Measurements from ENCODE around the gene AHDC1. TPM values are rescaled to one million over a fixed set of nuclear protein-coding genes. Genes with fewer than 3 reads are reported as not detected.
"Not testable (repeated sequence)": the region's sequence is repeated elsewhere in the genome, so short reads cannot be mapped to it uniquely, and the experiment has no call there.

AHDC1 gene
- total RNA-seq, 1 donor from 2014 or later, result 11.9 TPM

GRCh38 chr1:27634177-27634984 is 30.4 kb upstream of the AHDC1 start:
- DNase-seq, result no peak

GRCh38 chr1:27633640-27634176 is 29.8 kb upstream of the AHDC1 start:
- DNase-seq, result no peak

- DNase-seq, result no peak
These were observed 29.3 kb upstream of the AHDC1 start for GRCh38 chr1:27633298-27633610.

GRCh38 chr1:27632387-27633297 is 28.7 kb upstream of the AHDC1 start:
- no peak for DNase-seq

GRCh38 chr1:27630859-27631491 is 27.0 kb upstream of the AHDC1 start:
- DNase-seq, result no peak

- no peak for DNase-seq
These were observed 24.8 kb upstream of the AHDC1 start for GRCh38 chr1:27628712-27629111.

- not testable (repeated sequence) for DNase-seq
These were observed 23.8 kb upstream of the AHDC1 start for GRCh38 chr1:27627733-27628132.

GRCh38 chr1:27627061-27627460 is 23.1 kb upstream of the AHDC1 start:
- no peak for DNase-seq

- no peak for DNase-seq
These were observed 22.3 kb upstream of the AHDC1 start for GRCh38 chr1:27626031-27626935.

- no peak for DNase-seq
These were observed 20.7 kb upstream of the AHDC1 start for GRCh38 chr1:27624467-27625178.

- DNase-seq, result no peak
These were observed 19.6 kb upstream of the AHDC1 start for GRCh38 chr1:27623327-27624212.

GRCh38 chr1:27622828-27623227 is 18.9 kb upstream of the AHDC1 start:
- DNase-seq, result no peak

- no peak for DNase-seq
These were observed 17.3 kb upstream of the AHDC1 start for GRCh38 chr1:27621051-27621920.

- not testable (repeated sequence) for DNase-seq
These were observed 16.0 kb upstream of the AHDC1 start for GRCh38 chr1:27619782-27620438.

GRCh38 chr1:27618341-27619082 is 14.6 kb upstream of the AHDC1 start:
- no peak for DNase-seq

- DNase-seq, result no peak
These were observed 13.5 kb upstream of the AHDC1 start for GRCh38 chr1:27617420-27617819.

GRCh38 chr1:27616441-27616840 is 12.5 kb upstream of the AHDC1 start:
- DNase-seq, result no peak

Data from occipital lobe (tissue), 2 donors.